HG03060 (cell line): Measurements from ENCODE around the gene ZAR1.

ENCODE experiments used
- ATAC-seq: cut with Tn5 transposase; IDR thresholded peaks from one replicate; pipeline ENCODE4 v1.9.1; 2021; ENCODE audit warnings: low read depth, moderate number of reproducible peaks; ENCODE audit not compliant: unreplicated experiment

ZAR1 gene

GRCh38 chr4:48489683-48490011, 405 bp upstream of the ZAR1 start:
- ATAC-seq: no peak

- no peak for ATAC-seq
These were observed 845 bp downstream of the ZAR1 start for GRCh38 chr4:48490680-48491513.

- no peak for ATAC-seq
These were observed 1.6 kb downstream of the ZAR1 start for GRCh38 chr4:48491514-48492176.

GRCh38 chr4:48493452-48494100, 3.5 kb downstream of the ZAR1 start:
- ATAC-seq: no peak

- no peak for ATAC-seq
These were observed 5.9 kb downstream of the ZAR1 start for GRCh38 chr4:48495941-48496340.

- no peak for ATAC-seq
These were observed 8.8 kb downstream of the ZAR1 start for GRCh38 chr4:48498895-48499294.

GRCh38 chr4:48499551-48500066, 9.6 kb downstream of the ZAR1 start:
- peak; percentile 71 for ATAC-seq

- ATAC-seq: no peak
These were observed 13.4 kb downstream of the ZAR1 start for GRCh38 chr4:48503233-48504025.

GRCh38 chr4:48504026-48504330, 13.9 kb downstream of the ZAR1 start:
- ATAC-seq: no peak

GRCh38 chr4:48504352-48504751, 14.3 kb downstream of the ZAR1 start:
- ATAC-seq: no peak

GRCh38 chr4:48506716-48507115, 16.7 kb downstream of the ZAR1 start:
- no peak for ATAC-seq

GRCh38 chr4:48509543-48509942, 19.5 kb downstream of the ZAR1 start:
- no peak for ATAC-seq

GRCh38 chr4:48518143-48518542, 28.1 kb downstream of the ZAR1 start:
- no peak for ATAC-seq

- ATAC-seq: no peak
These were observed 36.4 kb downstream of the ZAR1 start for GRCh38 chr4:48526406-48526805.

- no peak for ATAC-seq
These were observed 48.3 kb downstream of the ZAR1 start for GRCh38 chr4:48538358-48538757.

GRCh38 chr4:48539597-48539996, 49.5 kb downstream of the ZAR1 start:
- no peak for ATAC-seq

GRCh38 chr4:48542888-48543287, 52.8 kb downstream of the ZAR1 start:
- ATAC-seq: no peak

- ATAC-seq: no peak
These were observed 53.7 kb downstream of the ZAR1 start for GRCh38 chr4:48543796-48544195.
